Mesothelial cell of epicardium (in vitro differentiated cells): ENCODE data around the gene HYLS1. TPM values are rescaled to one million over a fixed set of nuclear protein-coding genes. Genes with fewer than 3 reads are reported as not detected.

Experiments used
- DNase-seq, 2 experiments: peaks; one replicate each; pipeline ENCODE4 v3.0.0; 2021; ENCODE audit warnings: low spot score in 2 of 2; ENCODE audit not compliant: unreplicated experiment in 2 of 2
- H3K27ac Mint-ChIP-seq: 2 replicates; pipeline ENCODE4 v1.8.0; 2021; ENCODE audit warnings: mixed read lengths
- H3K27me3 Mint-ChIP-seq: 2 replicates; pipeline ENCODE4 v1.8.0; 2021; ENCODE audit warnings: low read depth, mixed read lengths
- H3K36me3 Mint-ChIP-seq: 2 replicates; pipeline ENCODE4 v1.8.0; 2021; ENCODE audit warnings: mixed read lengths
- H3K4me1 Mint-ChIP-seq: 2 replicates; pipeline ENCODE4 v1.8.0; 2021; ENCODE audit warnings: mixed read lengths
- H3K4me3 Mint-ChIP-seq: 2 replicates; pipeline ENCODE4 v1.8.0; 2021; ENCODE audit warnings: mild to moderate bottlenecking, moderate library complexity, mixed read lengths
- H3K9me3 Mint-ChIP-seq: 2 replicates; pipeline ENCODE4 v1.8.0; 2021; ENCODE audit warnings: mixed read lengths
- CTCF ChIP-seq: fragments of 200-600 bp; sonication (generic); IDR thresholded peaks from one replicate; pipeline ENCODE4 v1.5.0; 2021; ENCODE audit warnings: antibody characterized with exemption; ENCODE audit not compliant: unreplicated experiment
- total RNA-seq: library from RNA; stranded (reverse); gene quantifications from 3 replicates; pipeline ENCODE4 v1.2.1, GENCODE V29; 2021

The HYLS1 gene
- total RNA-seq, 1 donor from 2014 or later: 5.8 TPM

GRCh38 chr11:125871391-125872137 is 15.9 kb upstream of the HYLS1 start:
- peaks cover 13% of the 10 kb centered on the region for H3K27me3 Mint-ChIP-seq
- no peak for DNase-seq
- TF ChIP-seq CTCF: peak; percentile 17
- H3K4me3 Mint-ChIP-seq: no peak overlapping the region
- peaks cover 11% of the 10 kb centered on the region for H3K9me3 Mint-ChIP-seq
- peaks cover 1% of the 10 kb centered on the region for H3K4me1 Mint-ChIP-seq
- H3K27ac Mint-ChIP-seq: no peak overlapping the region
- H3K36me3 Mint-ChIP-seq: no peaks in the 10 kb centered on the region

- peaks cover 11% of the 10 kb centered on the region for H3K9me3 Mint-ChIP-seq
Observed at GRCh38 chr11:125872138-125872491, 15.4 kb upstream of the HYLS1 start.

GRCh38 chr11:125873881-125874555 is 13.4 kb upstream of the HYLS1 start:
- peaks cover 15% of the 10 kb centered on the region for H3K27me3 Mint-ChIP-seq
- H3K4me1 Mint-ChIP-seq: peaks cover 1% of the 10 kb centered on the region

More at GRCh38 chr11:125872138-125872491, 15.4 kb upstream of the HYLS1 start:
- Mint-ChIP-seq H3K36me3 (no peaks in the 10 kb centered on the region), H3K27ac (no peak overlapping the region), H3K27me3 (peaks cover 13% of the 10 kb centered on the region), H3K4me1 (peaks cover 1% of the 10 kb centered on the region), H3K4me3 (no peak overlapping the region)
- TF ChIP-seq CTCF: no peak
- DNase-seq: no peak

GRCh38 chr11:125874556-125875124 is 12.8 kb upstream of the HYLS1 start:
- peaks cover 1% of the 10 kb centered on the region for H3K4me1 Mint-ChIP-seq
- DNase-seq: peak in 1 of 2 experiments; percentile 62
- peak overlapping the region; percentile 54 for H3K4me3 Mint-ChIP-seq

More at GRCh38 chr11:125873881-125874555, 13.4 kb upstream of the HYLS1 start:
- DNase-seq: no peak
- Mint-ChIP-seq H3K36me3 (no peaks in the 10 kb centered on the region), H3K27ac (no peak overlapping the region), H3K4me3 (peak overlapping the region; percentile 54), H3K9me3 (peaks cover 11% of the 10 kb centered on the region)
- TF ChIP-seq CTCF: no peak

GRCh38 chr11:125881291-125881690 is 6.2 kb upstream of the HYLS1 start:
- H3K36me3 Mint-ChIP-seq: no peaks in the 10 kb centered on the region

More at GRCh38 chr11:125874556-125875124, 12.8 kb upstream of the HYLS1 start:
- H3K27ac Mint-ChIP-seq: no peak overlapping the region
- peak; percentile 56 for TF ChIP-seq CTCF
- peaks cover 11% of the 10 kb centered on the region for H3K9me3 Mint-ChIP-seq
- peaks cover 19% of the 10 kb centered on the region for H3K27me3 Mint-ChIP-seq
- no peaks in the 10 kb centered on the region for H3K36me3 Mint-ChIP-seq

More at GRCh38 chr11:125881291-125881690, 6.2 kb upstream of the HYLS1 start:
- no peak for DNase-seq
- Mint-ChIP-seq H3K4me3 (no peak overlapping the region), H3K9me3 (no peaks in the 10 kb centered on the region), H3K27ac (no peak overlapping the region), H3K4me1 (no peaks in the 10 kb centered on the region), H3K27me3 (peaks cover 37% of the 10 kb centered on the region)
- TF ChIP-seq CTCF: no peak
